Measurements from ENCODE around the gene GPR101.

DNA sequence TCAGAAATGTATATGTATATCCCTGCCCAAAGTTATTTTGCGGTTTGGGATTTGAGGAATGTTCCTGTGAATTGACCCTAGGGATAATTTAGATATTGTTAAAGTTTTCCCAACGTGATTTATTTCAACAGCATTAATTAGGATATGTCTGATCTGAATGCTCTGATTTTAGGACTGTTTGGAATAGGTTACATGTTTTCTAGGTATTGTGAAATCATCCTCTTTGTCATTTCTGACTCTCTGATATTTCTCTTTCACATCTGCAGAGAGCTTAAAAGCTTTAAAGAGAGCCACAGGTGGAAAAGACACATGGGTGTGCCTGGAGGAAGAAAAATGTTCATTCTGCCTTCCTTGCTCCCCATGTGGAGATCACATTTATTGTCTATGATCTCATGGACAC, 5.1 kb downstream of the GPR101 start:
- TF ChIP-seq, protein P1, sequence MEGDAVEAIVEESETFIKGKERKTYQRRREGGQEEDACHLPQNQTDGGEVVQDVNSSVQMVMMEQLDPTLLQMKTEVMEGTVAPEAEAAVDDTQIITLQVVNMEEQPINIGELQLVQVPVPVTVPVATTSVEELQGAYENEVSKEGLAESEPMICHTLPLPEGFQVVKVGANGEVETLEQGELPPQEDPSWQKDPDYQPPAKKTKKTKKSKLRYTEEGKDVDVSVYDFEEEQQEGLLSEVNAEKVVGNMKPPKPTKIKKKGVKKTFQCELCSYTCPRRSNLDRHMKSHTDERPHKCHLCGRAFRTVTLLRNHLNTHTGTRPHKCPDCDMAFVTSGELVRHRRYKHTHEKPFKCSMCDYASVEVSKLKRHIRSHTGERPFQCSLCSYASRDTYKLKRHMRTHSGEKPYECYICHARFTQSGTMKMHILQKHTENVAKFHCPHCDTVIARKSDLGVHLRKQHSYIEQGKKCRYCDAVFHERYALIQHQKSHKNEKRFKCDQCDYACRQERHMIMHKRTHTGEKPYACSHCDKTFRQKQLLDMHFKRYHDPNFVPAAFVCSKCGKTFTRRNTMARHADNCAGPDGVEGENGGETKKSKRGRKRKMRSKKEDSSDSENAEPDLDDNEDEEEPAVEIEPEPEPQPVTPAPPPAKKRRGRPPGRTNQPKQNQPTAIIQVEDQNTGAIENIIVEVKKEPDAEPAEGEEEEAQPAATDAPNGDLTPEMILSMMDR (conservative IDR thresholded peaks at IDR 0.05; ENCODE audit: low read length): no peak
- no peak for TF ChIP-seq EZH2phosphoT487 (IDR thresholded peaks at IDR 0.05; ENCODE audit: borderline replicate concordance)

All from Loucy (cell line).